GM12865 (cell line): Measurements from ENCODE around the gene RUNX2.

Experiments
- DNase-seq: peaks from one replicate; pipeline ENCODE4 v3.0.0; 2010; ENCODE audit warnings: low read depth
- H3K4me3 ChIP-seq: 2 replicates; pipeline ENCODE4 v1.5.1; 2011; ENCODE audit warnings: mild to moderate bottlenecking, low read depth, low read length, control low read depth
- CTCF ChIP-seq: IDR thresholded peaks from 2 replicates; pipeline ENCODE4 v1.5.1; 2011; ENCODE audit warnings: low read length, control low read depth, low read depth, inconsistent platforms; ENCODE audit not compliant: insufficient read depth; ENCODE audit errors: missing control alignments

RUNX2 gene

GRCh38 chr6:45587229-45588060 is 259.3 kb downstream of the RUNX2 start:
- H3K4me3 ChIP-seq: no peak overlapping the region
- TF ChIP-seq CTCF: no peak
- DNase-seq: no peak

- no peak overlapping the region for H3K4me3 ChIP-seq
- no peak for TF ChIP-seq CTCF
- DNase-seq: no peak
Observed at GRCh38 chr6:45589367-45589766, 261.2 kb downstream of the RUNX2 start.

- H3K4me3 ChIP-seq: no peak overlapping the region
- DNase-seq: no peak
- no peak for TF ChIP-seq CTCF
Observed at GRCh38 chr6:45590226-45590625, 262.1 kb downstream of the RUNX2 start.

- no peak for TF ChIP-seq CTCF
- H3K4me3 ChIP-seq: no peak overlapping the region
- no peak for DNase-seq
Observed at GRCh38 chr6:45590696-45591184, 262.6 kb downstream of the RUNX2 start.

- no peak overlapping the region for H3K4me3 ChIP-seq
- no peak for DNase-seq
- no peak for TF ChIP-seq CTCF
Observed at GRCh38 chr6:45591306-45591705, 263.2 kb downstream of the RUNX2 start.

- DNase-seq: no peak
- H3K4me3 ChIP-seq: no peak overlapping the region
- TF ChIP-seq CTCF: no peak
Observed at GRCh38 chr6:45591890-45592289, 263.8 kb downstream of the RUNX2 start.

GRCh38 chr6:45592991-45593390 is 264.9 kb downstream of the RUNX2 start:
- no peak for DNase-seq
- no peak for TF ChIP-seq CTCF
- no peak overlapping the region for H3K4me3 ChIP-seq
